BJ (cell line): ENCODE measurements around the gene C12orf75. TPM values are rescaled to one million over a fixed set of nuclear protein-coding genes. Genes with fewer than 3 reads are reported as not detected.

Experiments
- CTCF ChIA-PET: fragments of 350-600 bp; formaldehyde crosslinking; extraction: SDS; loops from one replicate; lab custom pipeline; 2021; ENCODE audit warnings: antibody characterized with exemption, inconsistent platforms; lab: Yijun Ruan, JAX
- POLR2A ChIA-PET: fragments of 300-600 bp; sonication (Branson Sonifier 250); formaldehyde crosslinking; extraction: SDS; loops from one replicate; lab custom pipeline; 2021; ENCODE audit warnings: antibody characterized with exemption; lab: Charles Lee
- DNase-seq: peaks from one replicate; pipeline ENCODE4 v3.0.0-alpha.2; 2011; ENCODE audit warnings: low read depth
- H3K27me3 ChIP-seq: 2 replicates; pipeline ENCODE4 v1.6.0; 2011; ENCODE audit warnings: low read length; ENCODE audit not compliant: control insufficient read depth, insufficient read depth
- H3K36me3 ChIP-seq: 2 replicates; pipeline ENCODE4 v1.5.1; 2011; ENCODE audit warnings: low read length; ENCODE audit not compliant: control insufficient read depth, insufficient read depth
- H3K4me3 ChIP-seq: 2 replicates; pipeline ENCODE4 v1.5.1; 2011; ENCODE audit warnings: low read depth, mild to moderate bottlenecking, control low read depth, low read length
- polyA plus RNA-seq: library from polyadenylated mRNA; depleted of rRNA; stranded (reverse); fragments of >200 nt; gene quantifications from 2 replicates; pipeline ENCODE4 v1.2.3, GENCODE V29; 2011
- TF ChIP-seq, protein P1 (sequence below): IDR thresholded peaks from 2 replicates; pipeline ENCODE4 v1.5.1; 2011; ENCODE audit warnings: low read depth, mild to moderate bottlenecking, control low read depth, inconsistent platforms, low read length, moderate library complexity; ENCODE audit not compliant: insufficient read depth

Gene C12orf75
- polyA plus RNA-seq, 1 experiment: 365 TPM

GRCh38 chr12:105355752-105356151 lies 25.3 kb downstream of the C12orf75 start:
- ChIA-PET POLR2A (interaction anchor here (0.6 kb wide), 1 partner anchor 12 kb away, joined by 9 read pairs; no protein-coding TSS in a partner anchor), CTCF (interaction anchor here (1.4 to 1.9 kb wide), 2 partner anchors 13 to 100 kb away, joined by 3 to 4 read pairs; no protein-coding TSS in a partner anchor)
- Histone ChIP-seq H3K36me3 (peaks cover 10% of the 10 kb centered on the region), H3K27me3 (no peaks in the 10 kb centered on the region), H3K4me3 (no peak overlapping the region)
- DNase-seq: no peak
- TF ChIP-seq, protein P1, sequence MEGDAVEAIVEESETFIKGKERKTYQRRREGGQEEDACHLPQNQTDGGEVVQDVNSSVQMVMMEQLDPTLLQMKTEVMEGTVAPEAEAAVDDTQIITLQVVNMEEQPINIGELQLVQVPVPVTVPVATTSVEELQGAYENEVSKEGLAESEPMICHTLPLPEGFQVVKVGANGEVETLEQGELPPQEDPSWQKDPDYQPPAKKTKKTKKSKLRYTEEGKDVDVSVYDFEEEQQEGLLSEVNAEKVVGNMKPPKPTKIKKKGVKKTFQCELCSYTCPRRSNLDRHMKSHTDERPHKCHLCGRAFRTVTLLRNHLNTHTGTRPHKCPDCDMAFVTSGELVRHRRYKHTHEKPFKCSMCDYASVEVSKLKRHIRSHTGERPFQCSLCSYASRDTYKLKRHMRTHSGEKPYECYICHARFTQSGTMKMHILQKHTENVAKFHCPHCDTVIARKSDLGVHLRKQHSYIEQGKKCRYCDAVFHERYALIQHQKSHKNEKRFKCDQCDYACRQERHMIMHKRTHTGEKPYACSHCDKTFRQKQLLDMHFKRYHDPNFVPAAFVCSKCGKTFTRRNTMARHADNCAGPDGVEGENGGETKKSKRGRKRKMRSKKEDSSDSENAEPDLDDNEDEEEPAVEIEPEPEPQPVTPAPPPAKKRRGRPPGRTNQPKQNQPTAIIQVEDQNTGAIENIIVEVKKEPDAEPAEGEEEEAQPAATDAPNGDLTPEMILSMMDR: no peak

- no peak for DNase-seq
Observed at GRCh38 chr12:105357162-105357691, 26.7 kb downstream of the C12orf75 start.

DNA sequence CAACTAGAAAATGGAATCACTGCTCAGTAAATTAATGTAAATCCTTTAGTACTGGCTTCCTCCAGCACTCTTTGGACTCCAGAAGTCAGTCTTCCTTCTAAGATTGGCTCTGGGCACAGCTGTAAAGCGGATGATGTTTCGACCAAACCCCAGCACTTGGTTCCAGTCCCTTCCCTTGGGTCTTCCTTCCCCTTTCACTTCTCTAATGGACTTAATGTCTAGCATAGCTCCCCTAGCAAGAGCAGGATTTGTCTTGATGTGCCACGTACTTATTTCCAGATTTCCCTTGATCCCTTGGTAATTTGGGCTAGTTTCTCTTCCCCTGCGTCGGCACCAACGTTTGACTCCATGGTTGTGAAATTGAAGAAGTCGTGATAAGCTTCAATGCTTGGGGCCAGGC lies 28.3 kb downstream of the C12orf75 start:
- H3K4me3 ChIP-seq: no peak overlapping the region
- no peaks in the 10 kb centered on the region for H3K27me3 ChIP-seq
- CTCF ChIA-PET: no interaction called here
- POLR2A ChIA-PET: no interaction called here
- DNase-seq: no peak
- H3K36me3 ChIP-seq: peaks cover 8% of the 10 kb centered on the region
- TF ChIP-seq, protein P1: no peak

More at GRCh38 chr12:105357162-105357691, 26.7 kb downstream of the C12orf75 start:
- ChIA-PET POLR2A (no interaction called here), CTCF (interaction anchor here (0.6 to 1.9 kb wide), 2 partner anchors 57 to 102 kb away, joined by 3 to 4 read pairs; no protein-coding TSS in a partner anchor)
- TF ChIP-seq, protein P1: no peak
- Histone ChIP-seq H3K36me3 (peaks cover 8% of the 10 kb centered on the region), H3K4me3 (no peak overlapping the region), H3K27me3 (no peaks in the 10 kb centered on the region)

DNA sequence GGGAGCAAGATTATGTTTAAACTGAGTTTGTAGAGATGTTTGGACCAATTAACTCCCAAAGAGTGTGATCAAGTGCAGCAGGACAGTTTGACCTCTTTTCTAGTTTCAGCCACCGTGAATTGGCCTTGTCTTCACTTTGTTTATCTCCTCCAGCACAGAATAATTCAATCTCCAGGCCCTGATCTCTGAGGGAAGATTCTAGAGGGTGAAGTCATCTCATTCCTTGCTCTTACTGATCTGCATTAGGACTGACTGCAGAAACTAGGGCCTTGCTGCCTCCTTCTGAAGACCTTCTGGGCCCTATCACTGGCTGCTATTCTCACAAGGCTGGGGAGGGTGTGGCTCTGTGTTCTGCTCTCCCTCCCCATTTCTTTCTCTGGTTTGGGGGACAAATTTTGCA lies 29.4 kb downstream of the C12orf75 start:
- H3K4me3 ChIP-seq: no peak overlapping the region
- TF ChIP-seq, protein P1: no peak
- CTCF ChIA-PET: interaction anchor here (0.7 kb wide), 1 partner anchor 9 kb away, joined by 3 read pairs; no protein-coding TSS in a partner anchor
- DNase-seq: no peak
- H3K27me3 ChIP-seq: no peaks in the 10 kb centered on the region
- POLR2A ChIA-PET: no interaction called here
- H3K36me3 ChIP-seq: peaks cover 8% of the 10 kb centered on the region

GRCh38 chr12:105363890-105364289 lies 33.4 kb downstream of the C12orf75 start:
- Histone ChIP-seq H3K27me3 (no peaks in the 10 kb centered on the region), H3K36me3 (peaks cover 10% of the 10 kb centered on the region), H3K4me3 (no peak overlapping the region)
- ChIA-PET CTCF (interaction anchor here (1.1 to 1.6 kb wide), 2 partner anchors 9 to 16 kb away, joined by 3 to 4 read pairs; no protein-coding TSS in a partner anchor), POLR2A (no interaction called here)
- TF ChIP-seq, protein P1: no peak
- no peak for DNase-seq
